Peyer's patch (tissue), 4 donors: ENCODE results near the gene SDHAF2. TPM values are rescaled to one million over a fixed set of nuclear protein-coding genes. Genes with fewer than 3 reads are reported as not detected.

Experiments used
- DNase-seq, 3 donors: peaks; one replicate each; pipeline ENCODE4 v3.0.0-alpha.2; 2017 to 2019
- H3K27ac ChIP-seq, 4 donors: fragments of 200-600 bp; sonication (generic); one replicate each; pipeline ENCODE4 v1.5.1; 2016 to 2019
- H3K27me3 ChIP-seq, 2 donors: fragments of 200-600 bp; sonication (generic); one replicate each; pipeline ENCODE4 v1.5.1; 2019
- H3K36me3 ChIP-seq, 3 donors: fragments of 200-600 bp; sonication (generic); one replicate each; pipeline ENCODE4 v1.5.1; 2016 to 2019
- H3K4me1 ChIP-seq, 4 donors: fragments of 200-600 bp; sonication (generic); one replicate each; pipeline ENCODE4 v1.5.1; 2016 to 2019
- H3K4me3 ChIP-seq, 4 donors: fragments of 200-600 bp; sonication (generic); 1 replicate in 3 of 4; 2 replicates in 1 of 4; pipeline ENCODE4 v1.5.1; 2016 to 2019; ENCODE audit warnings: mild to moderate bottlenecking in 1 of 4
- H3K9me3 ChIP-seq, 4 donors: fragments of 200-600 bp; sonication (generic); one replicate each; pipeline ENCODE4 v1.5.1; 2016 to 2019; ENCODE audit warnings: mild to moderate bottlenecking in 1 of 4
- POLR2A ChIP-seq, 2 donors: fragments of 450-650 bp; IDR thresholded peaks; one replicate each; pipeline ENCODE4 v1.5.1; 2017; ENCODE audit warnings: antibody characterized with exemption in 2 of 2, mild to moderate bottlenecking in 2 of 2, moderate library complexity in 2 of 2
- small RNA-seq, 2 donors: library from RNA; depleted of rRNA; stranded (forward); fragments of <200 nt; gene quantifications; one replicate each; pipeline ENCODE3, GENCODE V24; 2016
- total RNA-seq, 4 donors: library from RNA; depleted of rRNA; stranded (reverse); fragments of >200 nt; gene quantifications; one replicate each; pipeline ENCODE4 v1.1.0, GENCODE V29; 2016
- TF ChIP-seq, protein P1 (sequence below), 6 experiments: fragments of 450-650 bp in 4 of 6; fragments of 200-600 bp in 2 of 6; sonication (generic) in 1 of 6; IDR thresholded peaks; one replicate each; pipeline ENCODE4 v1.5.1; 2017 to 2019; ENCODE audit warnings: antibody characterized with exemption in 6 of 6, mild to moderate bottlenecking in 3 of 6, moderate library complexity in 1 of 6

The SDHAF2 gene
- total RNA-seq, 4 donors from 2014 or later = 54.5 to 92.4 (median 70.5) TPM

DNA sequence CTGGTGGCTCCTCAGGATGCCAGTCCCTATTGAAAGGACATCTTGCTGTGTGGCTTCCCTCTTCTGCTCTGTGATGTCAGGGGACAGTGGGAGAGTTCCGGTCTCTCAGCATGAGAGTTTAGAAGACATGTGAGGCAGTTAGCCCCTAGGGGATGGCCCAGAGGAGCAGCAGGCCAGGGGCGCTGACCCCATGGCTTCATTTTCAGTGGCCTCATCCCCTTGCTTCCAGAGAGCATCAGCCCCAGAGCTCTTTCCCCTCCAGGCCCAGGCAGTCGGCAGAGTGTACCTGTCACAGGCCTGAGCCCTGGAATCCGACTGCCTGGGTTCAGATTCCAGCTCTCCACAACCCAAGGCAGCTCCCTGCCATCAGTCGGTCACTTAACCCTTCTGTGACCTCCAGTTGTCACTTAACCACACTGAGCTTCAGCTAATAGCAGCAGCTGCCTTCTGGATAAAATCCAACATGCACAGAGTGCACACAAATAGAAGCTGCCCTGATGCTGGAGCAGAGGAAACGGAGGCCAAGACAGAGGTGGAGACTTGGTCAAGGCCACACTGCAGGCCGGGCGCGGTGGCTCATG is 64.5 kb downstream of the SDHAF2 start:
- Histone ChIP-seq H3K4me1 (peaks cover 0 to 13% (median 3%) of the 10 kb centered on the region in 4 donors), H3K27ac (no peak overlapping the region), H3K27me3 (no peaks in the 10 kb centered on the region), H3K9me3 (no peaks in the 10 kb centered on the region), H3K4me3 (no peak overlapping the region), H3K36me3 (no peaks in the 10 kb centered on the region)
- no peak for DNase-seq
- TF ChIP-seq, protein P1, sequence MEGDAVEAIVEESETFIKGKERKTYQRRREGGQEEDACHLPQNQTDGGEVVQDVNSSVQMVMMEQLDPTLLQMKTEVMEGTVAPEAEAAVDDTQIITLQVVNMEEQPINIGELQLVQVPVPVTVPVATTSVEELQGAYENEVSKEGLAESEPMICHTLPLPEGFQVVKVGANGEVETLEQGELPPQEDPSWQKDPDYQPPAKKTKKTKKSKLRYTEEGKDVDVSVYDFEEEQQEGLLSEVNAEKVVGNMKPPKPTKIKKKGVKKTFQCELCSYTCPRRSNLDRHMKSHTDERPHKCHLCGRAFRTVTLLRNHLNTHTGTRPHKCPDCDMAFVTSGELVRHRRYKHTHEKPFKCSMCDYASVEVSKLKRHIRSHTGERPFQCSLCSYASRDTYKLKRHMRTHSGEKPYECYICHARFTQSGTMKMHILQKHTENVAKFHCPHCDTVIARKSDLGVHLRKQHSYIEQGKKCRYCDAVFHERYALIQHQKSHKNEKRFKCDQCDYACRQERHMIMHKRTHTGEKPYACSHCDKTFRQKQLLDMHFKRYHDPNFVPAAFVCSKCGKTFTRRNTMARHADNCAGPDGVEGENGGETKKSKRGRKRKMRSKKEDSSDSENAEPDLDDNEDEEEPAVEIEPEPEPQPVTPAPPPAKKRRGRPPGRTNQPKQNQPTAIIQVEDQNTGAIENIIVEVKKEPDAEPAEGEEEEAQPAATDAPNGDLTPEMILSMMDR (IDR thresholded peaks at IDR 0.05) = no peak
- no peak for TF ChIP-seq POLR2A (IDR thresholded peaks at IDR 0.05)

DNA sequence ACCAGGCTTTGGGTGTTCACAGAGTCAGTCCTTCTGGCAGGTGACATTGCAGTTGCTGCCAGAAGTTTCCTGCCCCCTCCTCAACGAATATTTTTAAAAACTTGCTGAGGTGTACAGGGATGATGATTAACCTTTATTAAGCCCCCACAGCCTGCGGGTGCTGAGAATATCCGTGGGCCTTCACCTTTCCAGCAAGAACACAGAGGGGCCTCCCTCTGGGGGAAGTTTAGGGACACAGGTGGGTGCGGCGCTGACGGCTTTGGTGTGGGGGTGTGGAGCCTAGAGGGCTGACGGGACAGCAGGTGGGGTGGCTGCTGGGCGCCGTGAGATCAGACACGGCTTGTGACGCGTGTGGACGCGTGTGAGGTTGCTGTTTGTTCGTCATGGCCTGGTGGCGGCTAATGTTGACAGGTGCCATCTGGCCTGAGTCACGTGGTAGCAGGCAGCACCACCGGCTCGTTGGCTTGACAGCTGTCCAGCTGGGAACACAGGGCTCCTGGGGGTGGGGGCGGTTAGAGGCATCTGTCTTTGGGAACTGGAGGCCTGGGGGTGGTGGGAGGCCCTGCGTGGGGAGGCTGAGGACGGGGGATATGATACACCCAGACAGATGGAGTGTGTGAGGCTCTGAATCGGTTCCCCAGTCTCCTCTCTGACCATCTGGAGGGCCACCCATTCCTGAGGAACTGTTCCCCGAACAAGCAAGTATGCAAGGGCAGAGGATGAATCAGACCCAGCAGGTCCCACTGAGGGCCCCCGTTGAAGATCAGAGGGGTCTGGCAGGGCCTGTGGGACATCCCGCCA is 66.1 kb downstream of the SDHAF2 start:
- Histone ChIP-seq H3K27me3 (no peaks in the 10 kb centered on the region), H3K36me3 (no peaks in the 10 kb centered on the region), H3K27ac (no peak overlapping the region), H3K9me3 (no peaks in the 10 kb centered on the region), H3K4me1 (no peaks in the 10 kb centered on the region), H3K4me3 (no peak overlapping the region)
- TF ChIP-seq, protein P1 (IDR thresholded peaks at IDR 0.05) = no peak
- no peak for TF ChIP-seq POLR2A (IDR thresholded peaks at IDR 0.05)
- DNase-seq = no peak

Small RNA genes within 50 kb of the gene (small RNA-seq; reads per million reads assigned to genes)
- gene RN7SL23P = 0 reads per million in 2 donors

Other genes with a start within 250 kb of the SDHAF2 start
- gene PGA3, start 226.6 kb upstream of the SDHAF2 start, total RNA-seq = not detected
- not detected for gene PGA4, start 207.8 kb upstream of the SDHAF2 start, total RNA-seq
- gene PGA5, start 188.9 kb upstream of the SDHAF2 start, total RNA-seq = not detected
- 1 to 10 TPM in 1 of 4 donors, under 1 TPM in 1, not detected in 2; 0.85 to 1.2 TPM for gene VWCE, start 134.8 kb upstream of the SDHAF2 start, total RNA-seq
- gene DDB1, start 97.0 kb upstream of the SDHAF2 start, total RNA-seq = 100 to 1,000 TPM in 3 of 4 donors, 10 to 100 TPM in 1; 76.7 to 168 (median 136) TPM
- 100 to 1,000 TPM; 172 to 755 (median 689) TPM for gene TKFC, start 96.9 kb upstream of the SDHAF2 start, total RNA-seq
- gene CYB561A3, start 68.2 kb upstream of the SDHAF2 start, total RNA-seq = 100 to 1,000 TPM in 1 of 4 donors, 10 to 100 TPM in 3; 75.9 to 112 (median 87.4) TPM
- 10 to 100 TPM; 44.7 to 63.5 (median 48.1) TPM for gene TMEM138, start 67.8 kb upstream of the SDHAF2 start, total RNA-seq
- 10 to 100 TPM in 2 of 4 donors, 1 to 10 TPM in 2; 4.1 to 10.5 (median 8.3) TPM for gene TMEM216, start 37.5 kb upstream of the SDHAF2 start, total RNA-seq
- gene CPSF7, start 149 bp upstream of the SDHAF2 start, total RNA-seq = 100 to 1,000 TPM in 1 of 4 donors, 10 to 100 TPM in 3; 45.9 to 125 (median 79.9) TPM
- 1 to 10 TPM in 1 of 4 donors, under 1 TPM in 1, not detected in 2; 0.35 to 2.5 TPM for gene LRRC10B, start 78.6 kb downstream of the SDHAF2 start, total RNA-seq
- gene SYT7, start 151.0 kb downstream of the SDHAF2 start, total RNA-seq = 10 to 100 TPM in 3 of 4 donors, 1 to 10 TPM in 1; 5.8 to 18.2 (median 12.2) TPM